NCI-H146 treated with DMSO at 0.1 percent for 48 hours (cell line): ENCODE measurements around the gene CHST15.
"Not testable (repeated sequence)": the region's sequence is repeated elsewhere in the genome, so short reads cannot be mapped to it uniquely, and the experiment has no call there.

Experiments
- DNase-seq: peaks from one replicate; lab custom pipeline; 2025; ENCODE audit not compliant: unreplicated experiment; lab: John Stamatoyannopoulos, UW

Gene CHST15

DNA sequence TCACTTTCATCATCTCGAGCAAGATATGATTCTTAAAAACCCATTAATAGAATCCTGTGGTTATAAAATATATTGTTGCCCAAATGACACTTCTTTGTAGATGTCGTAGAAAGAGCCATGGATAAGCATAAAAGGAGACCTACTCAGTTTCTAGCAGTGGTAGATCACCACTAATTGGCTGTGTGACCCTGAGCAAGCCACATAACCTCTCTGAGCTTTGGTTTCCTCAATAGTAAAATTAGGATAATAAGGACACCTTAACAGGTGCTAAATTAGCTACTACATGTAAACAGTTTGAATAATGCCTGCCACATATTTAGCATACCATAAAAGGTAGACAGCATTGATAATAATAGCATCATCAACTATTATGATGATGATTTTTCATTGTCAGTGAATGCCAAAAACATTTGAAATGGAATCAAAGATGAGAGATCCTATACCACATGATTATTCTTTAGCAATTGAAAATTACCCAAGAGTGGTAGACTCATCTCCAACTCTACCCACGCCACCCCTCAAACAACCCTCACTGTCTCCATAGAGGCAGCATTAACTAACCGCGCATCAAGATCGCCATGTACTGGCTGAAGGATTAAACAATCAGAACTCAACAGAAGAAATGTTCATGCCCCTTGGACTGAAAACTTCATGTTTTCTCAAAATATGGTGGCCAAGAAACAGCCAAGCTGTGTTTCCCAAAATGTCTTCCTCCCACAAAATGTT, 45.8 kb downstream of the CHST15 start:
- DNase-seq, result no peak

DNA sequence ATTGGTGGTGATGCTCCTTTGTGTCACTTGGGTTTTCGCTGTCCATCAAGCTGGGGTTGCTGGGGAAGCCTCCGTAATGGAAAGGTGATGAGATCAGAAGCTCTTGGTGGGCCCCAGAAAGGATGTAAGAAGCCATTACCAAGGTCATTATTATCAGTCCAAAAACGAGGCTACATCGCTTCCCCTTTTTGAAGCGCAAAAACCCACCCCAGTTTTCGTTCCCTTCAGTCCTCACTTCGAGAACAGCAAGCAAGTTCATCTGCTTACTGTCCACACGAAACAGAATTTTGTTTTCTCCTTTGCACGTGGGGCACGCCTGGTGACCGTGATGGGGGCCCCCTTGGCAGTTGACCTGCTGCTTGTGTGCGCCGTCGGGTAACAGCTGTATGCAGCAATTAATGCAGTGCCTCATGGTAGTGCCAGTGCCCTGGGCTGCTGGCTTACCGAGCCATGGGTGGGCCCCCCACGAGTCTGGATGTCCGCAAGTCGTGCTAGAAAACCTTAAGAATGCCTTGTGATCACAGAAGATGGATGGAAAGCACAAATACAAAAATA, 47.5 kb downstream of the CHST15 start:
- no peak for DNase-seq

DNA sequence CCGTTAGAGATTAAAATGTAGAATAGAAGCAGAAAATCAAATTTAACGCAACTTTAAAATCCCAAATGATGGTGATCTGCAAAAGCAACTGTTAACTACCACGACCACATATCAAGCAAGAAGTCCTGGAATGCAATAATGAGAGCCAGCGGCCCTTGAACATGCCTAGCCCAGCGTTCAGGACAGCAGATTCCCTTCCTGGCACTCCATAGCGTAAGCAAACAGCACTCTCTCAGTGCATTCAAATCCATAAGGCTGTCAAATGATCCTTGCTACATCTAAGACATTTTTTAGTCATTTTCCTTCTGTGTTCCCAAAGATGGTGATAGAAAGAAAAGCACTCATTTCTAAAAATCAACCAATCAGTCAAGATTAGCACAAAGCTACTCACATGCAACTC, 48.1 kb downstream of the CHST15 start:
- no peak for DNase-seq

GRCh38 chr10:124044143-124044862, 49.1 kb downstream of the CHST15 start:
- no peak for DNase-seq

GRCh38 chr10:124043310-124044142, 49.9 kb downstream of the CHST15 start:
- no peak for DNase-seq

GRCh38 chr10:124042656-124043309, 50.6 kb downstream of the CHST15 start:
- DNase-seq, result no peak

DNA sequence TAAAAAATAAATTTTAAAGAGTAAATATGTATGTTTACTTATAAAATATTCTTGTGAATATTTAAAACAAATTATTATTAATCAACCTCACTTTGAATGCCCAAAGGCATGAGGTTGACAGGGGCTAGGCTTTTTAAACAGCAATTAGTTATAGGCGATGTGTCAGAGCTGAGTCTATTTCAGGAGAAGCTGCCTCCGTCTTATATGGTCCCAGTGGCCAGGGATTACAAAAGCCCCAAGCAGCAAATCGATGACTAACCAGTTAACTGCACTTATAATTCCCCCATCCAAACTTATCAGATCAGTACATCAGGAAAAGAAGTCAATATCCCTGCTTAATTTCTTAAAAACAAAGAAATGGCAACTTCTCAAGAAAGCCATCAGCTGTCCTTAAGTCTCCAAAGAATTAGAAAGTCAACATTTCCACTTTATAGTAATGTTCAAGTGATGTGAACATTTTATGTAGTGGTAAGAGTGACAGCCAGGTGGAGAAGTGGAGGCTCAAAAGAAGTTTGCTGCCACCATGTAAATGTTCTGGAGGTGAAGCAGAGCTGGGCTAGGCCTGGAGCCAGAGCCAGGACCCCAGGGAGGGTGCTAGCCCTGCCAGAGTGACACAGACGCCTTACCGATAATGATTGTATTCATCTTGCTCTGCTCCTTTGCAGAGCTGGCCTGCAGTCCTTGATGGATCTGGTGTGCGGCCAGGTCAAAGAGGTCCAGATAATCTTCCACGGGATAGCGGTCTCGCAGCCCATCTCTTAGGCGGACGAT, 51.5 kb downstream of the CHST15 start:
- no peak for DNase-seq

GRCh38 chr10:124040451-124041188, 52.8 kb downstream of the CHST15 start:
- DNase-seq, result no peak

DNA sequence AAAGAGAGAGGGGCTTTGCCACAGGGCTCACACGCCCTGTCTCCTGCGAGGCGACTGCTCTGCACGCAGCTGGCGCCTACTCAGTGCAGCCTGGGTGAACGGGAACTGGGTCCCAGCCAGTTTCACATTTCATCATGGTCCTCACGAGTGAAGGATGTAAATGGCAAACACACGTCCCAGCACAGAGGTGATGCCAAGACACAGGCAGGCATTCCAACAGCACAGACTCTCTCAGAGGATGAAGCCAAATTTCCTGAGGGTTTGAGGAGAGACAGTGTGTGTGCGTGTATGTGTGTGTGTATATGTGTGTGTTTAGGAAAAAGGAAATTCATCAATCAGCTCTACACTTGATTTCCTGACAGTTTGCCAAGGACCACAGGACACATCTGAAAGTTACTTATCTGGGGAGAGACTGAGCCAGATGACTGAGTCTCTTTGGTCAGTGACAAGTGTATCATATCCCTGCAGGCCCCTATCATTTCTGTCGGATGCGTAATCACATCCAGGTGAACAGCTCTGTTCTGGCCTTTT, 53.9 kb downstream of the CHST15 start:
- DNase-seq, result no peak

GRCh38 chr10:124037784-124038183, 55.6 kb downstream of the CHST15 start:
- no peak for DNase-seq

DNA sequence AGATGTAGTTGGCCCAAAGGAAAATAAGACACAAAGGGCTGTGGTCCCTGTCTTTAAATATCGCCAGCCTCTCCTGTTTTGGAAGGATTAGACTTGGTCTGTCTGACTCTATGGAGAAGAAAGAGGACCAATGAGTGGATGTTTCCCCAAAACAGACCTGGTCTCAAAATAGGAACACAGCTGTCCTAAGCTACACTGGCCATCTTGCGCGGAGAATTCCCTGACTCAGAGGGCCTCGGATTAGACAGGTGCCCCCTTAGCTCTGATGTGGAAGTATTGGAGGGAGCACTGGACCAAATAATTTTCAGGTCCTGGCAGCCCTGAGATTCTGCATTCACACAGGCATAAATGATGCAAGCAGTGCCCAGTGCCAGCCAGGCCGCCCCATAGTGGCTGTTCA, 56.1 kb downstream of the CHST15 start:
- DNase-seq, result no peak

DNA sequence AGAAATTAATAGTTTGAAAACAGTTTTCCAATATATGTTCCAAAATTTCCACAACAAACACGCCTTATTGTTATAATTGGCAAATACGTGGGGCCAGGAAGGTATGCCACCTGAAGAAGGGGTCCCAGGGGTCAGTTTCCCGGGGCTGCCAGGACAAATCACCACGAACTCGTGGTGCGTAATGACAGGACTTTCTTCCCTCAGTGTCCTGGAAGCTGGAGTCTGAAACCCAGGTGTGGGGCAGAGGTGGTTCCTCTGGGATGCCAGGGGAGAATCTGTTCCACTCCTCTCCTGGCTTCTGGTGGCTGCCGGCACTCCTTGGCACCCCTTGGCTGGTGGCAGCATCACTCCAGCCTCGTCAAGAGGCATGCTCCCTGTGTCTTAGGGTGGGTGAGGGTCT, 56.7 kb downstream of the CHST15 start:
- DNase-seq, result no peak

DNA sequence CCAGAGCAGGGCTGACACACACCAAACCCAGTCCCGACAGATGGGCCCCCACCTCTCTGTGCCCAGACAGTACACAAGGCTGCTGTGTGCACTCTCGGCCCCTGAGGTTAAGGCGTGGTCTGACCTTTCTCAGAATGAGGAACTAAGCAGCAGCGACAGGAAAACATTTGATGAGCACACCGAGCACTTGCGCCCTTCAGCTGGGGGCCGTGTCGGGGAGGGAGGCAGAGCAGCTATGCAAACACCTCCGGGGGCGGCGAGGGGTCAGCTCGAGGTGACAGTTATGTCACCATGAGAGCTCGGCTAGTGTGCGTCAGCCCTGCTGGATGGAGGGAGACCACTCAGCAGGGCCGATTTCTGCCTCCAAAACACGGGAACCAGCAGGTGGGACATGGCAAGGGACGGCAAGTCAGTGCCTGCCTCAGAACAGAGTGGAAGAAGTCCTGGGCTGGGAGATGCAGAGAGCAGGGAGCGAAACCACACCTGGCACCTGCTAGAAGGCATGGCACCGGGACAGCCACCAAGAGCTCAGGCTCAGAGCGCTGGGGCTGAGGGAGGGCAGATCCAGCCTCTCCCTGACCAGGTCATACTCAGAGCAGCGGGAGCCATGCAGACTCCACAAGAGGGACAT, 57.4 kb downstream of the CHST15 start:
- no peak for DNase-seq

DNA sequence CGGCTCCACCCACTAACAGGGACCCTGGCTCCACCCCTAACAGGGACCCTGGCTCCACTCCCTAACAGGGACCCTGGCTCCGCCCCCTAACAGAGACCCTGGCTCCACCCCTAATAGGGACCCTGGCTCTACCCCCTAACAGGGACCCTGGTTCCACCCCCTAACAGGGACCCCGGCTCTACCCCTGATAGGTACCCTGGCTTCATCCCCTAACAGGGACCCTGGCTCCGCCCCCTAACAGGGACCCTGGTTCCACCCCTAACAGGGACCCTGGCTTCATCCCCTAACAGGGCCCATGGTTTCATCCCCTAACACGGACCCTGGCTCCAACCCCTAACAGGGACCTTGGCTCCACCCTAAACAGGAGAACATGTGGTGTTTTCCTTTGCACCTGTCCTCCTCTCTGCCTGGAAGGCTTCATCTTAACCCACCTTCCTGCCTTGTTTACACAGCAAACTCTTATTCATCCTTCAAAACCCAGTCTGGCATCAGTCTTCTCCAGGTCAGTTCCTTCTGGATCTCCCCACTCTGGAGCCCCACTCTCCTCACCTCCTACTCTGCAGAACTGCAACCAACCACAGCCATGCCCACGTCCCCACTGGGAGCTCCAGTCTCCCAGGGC, 58.0 kb downstream of the CHST15 start:
- DNase-seq, result no peak

DNA sequence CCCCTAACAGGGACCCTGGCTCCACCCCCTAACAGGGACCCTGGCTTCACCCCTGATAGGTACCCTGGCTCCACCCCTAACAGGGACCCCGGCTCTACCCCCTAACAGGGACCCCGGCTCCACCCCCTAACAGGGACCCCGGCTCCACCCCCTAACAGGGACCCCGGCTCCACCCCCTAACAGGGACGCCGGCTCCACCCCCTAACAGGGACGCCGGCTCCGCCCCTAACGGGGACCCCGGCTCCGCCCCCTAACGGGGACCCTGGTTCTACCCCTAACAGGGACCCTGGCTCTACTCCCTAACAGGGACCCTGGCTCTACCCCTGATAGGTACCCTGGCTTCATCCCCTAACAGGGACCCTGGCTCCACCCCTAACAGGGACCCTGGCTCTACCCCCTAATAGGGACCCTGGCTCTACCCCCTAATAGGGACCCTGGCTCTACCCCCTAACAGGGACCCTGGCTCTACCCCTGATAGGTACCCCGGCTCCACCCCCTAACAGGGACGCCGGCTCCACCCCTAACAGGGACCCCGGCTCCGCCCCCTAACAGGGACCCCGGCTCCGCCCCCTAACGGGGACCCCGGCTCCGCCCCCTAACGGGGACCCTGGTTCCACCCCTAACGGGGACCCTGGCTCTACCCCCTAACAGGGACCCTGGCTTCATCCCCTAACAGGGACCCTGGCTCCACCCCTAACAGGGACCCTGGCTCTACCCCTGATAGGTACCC, 58.7 kb downstream of the CHST15 start:
- DNase-seq, result not testable (repeated sequence)

- DNase-seq, result no peak
Measured at GRCh38 chr10:124033887-124034218, 59.5 kb downstream of the CHST15 start.

DNA sequence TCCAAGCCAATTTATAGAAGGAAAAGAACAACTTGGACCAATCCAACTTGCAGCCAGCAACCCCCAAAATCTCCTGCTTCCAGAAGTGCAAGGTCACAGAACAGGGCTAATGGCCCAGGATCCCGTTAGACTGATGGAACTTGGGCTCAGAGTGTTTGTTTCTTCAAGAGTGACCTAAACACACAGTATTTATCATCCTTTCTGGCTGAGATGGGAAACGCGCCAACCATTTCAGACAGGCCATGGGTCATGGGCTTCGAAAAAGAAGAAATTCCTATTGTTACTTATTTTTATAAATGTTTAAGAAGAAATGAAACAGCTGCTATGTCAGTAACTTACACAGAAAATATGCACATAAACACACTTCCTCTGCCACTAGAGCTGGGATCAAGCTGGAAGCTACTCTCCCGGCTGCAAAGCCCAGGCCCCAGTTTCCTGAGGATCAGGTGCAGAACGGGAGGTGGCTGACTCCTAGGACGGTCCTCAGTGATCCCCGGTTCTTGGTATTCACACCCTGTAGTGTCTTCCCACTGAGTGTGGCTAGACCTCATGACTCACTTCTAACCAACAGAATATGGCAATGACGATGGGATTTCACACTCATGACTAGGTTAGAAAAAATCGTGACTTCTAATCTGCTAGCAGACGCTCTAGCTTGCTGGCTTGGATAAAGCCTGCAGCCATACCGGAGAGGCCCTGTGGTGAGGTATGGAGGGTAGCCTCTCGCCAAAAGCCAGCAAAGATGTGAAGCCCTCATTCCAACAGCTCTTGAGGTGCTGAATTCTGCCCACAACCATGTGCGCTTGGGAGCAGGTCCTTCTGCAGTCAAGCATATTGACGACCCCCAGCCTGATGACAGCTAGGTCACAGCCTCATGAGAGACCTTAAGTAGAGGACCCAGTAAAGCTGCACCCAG, 60.2 kb downstream of the CHST15 start:
- no peak for DNase-seq
